Measurements from ENCODE around the gene SCEL. TPM values are rescaled to one million over a fixed set of nuclear protein-coding genes. Genes with fewer than 3 reads are reported as not detected.

SCEL gene
- total RNA-seq, 1 donor from 2014 or later, result not detected

- DNase-seq (ENCODE audit: extremely low spot score, unreplicated experiment), result no peak
- H3K36me3 Mint-ChIP-seq (ENCODE audit: unreplicated experiment), result no peaks in the 10 kb centered on the region
- H3K4me1 Mint-ChIP-seq (ENCODE audit: unreplicated experiment), result no peaks in the 10 kb centered on the region
- H3K27me3 Mint-ChIP-seq (ENCODE audit: unreplicated experiment), result no peaks in the 10 kb centered on the region
- H3K27ac Mint-ChIP-seq (ENCODE audit: unreplicated experiment), result no peak overlapping the region
- H3K9me3 Mint-ChIP-seq (ENCODE audit: unreplicated experiment), result no peaks in the 10 kb centered on the region
- no peak for TF ChIP-seq CTCF (IDR thresholded peaks at IDR 0.05)
- H3K4me3 Mint-ChIP-seq (ENCODE audit: unreplicated experiment), result no peak overlapping the region
Observed at GRCh38 chr13:77595166-77595810, 59.8 kb downstream of the SCEL start.

GRCh38 chr13:77596777-77597176 is 61.3 kb downstream of the SCEL start:
- TF ChIP-seq CTCF (IDR thresholded peaks at IDR 0.05), result no peak
- Mint-ChIP-seq H3K27ac (ENCODE audit: unreplicated experiment) (no peak overlapping the region), H3K9me3 (ENCODE audit: unreplicated experiment) (no peaks in the 10 kb centered on the region), H3K4me3 (ENCODE audit: unreplicated experiment) (no peak overlapping the region), H3K27me3 (ENCODE audit: unreplicated experiment) (no peaks in the 10 kb centered on the region), H3K4me1 (ENCODE audit: unreplicated experiment) (no peaks in the 10 kb centered on the region), H3K36me3 (ENCODE audit: unreplicated experiment) (no peaks in the 10 kb centered on the region)
- no peak for DNase-seq (ENCODE audit: extremely low spot score, unreplicated experiment)

- DNase-seq (ENCODE audit: extremely low spot score, unreplicated experiment), result no peak
- no peaks in the 10 kb centered on the region for H3K27me3 Mint-ChIP-seq (ENCODE audit: unreplicated experiment)
- no peak overlapping the region for H3K27ac Mint-ChIP-seq (ENCODE audit: unreplicated experiment)
- H3K4me1 Mint-ChIP-seq (ENCODE audit: unreplicated experiment), result no peaks in the 10 kb centered on the region
- H3K36me3 Mint-ChIP-seq (ENCODE audit: unreplicated experiment), result no peaks in the 10 kb centered on the region
- TF ChIP-seq CTCF (IDR thresholded peaks at IDR 0.05), result no peak
- no peaks in the 10 kb centered on the region for H3K9me3 Mint-ChIP-seq (ENCODE audit: unreplicated experiment)
- H3K4me3 Mint-ChIP-seq (ENCODE audit: unreplicated experiment), result no peak overlapping the region
Observed at GRCh38 chr13:77599351-77599750, 63.8 kb downstream of the SCEL start.

- no peaks in the 10 kb centered on the region for H3K36me3 Mint-ChIP-seq (ENCODE audit: unreplicated experiment)
Observed at GRCh38 chr13:77600701-77601100, 65.2 kb downstream of the SCEL start.

GRCh38 chr13:77611068-77611467 is 75.6 kb downstream of the SCEL start:
- H3K4me3 Mint-ChIP-seq (ENCODE audit: unreplicated experiment), result no peak overlapping the region
- no peak overlapping the region for H3K27ac Mint-ChIP-seq (ENCODE audit: unreplicated experiment)
- H3K4me1 Mint-ChIP-seq (ENCODE audit: unreplicated experiment), result no peaks in the 10 kb centered on the region
- TF ChIP-seq CTCF (IDR thresholded peaks at IDR 0.05), result no peak
- H3K36me3 Mint-ChIP-seq (ENCODE audit: unreplicated experiment), result no peaks in the 10 kb centered on the region
- no peak for DNase-seq (ENCODE audit: extremely low spot score, unreplicated experiment)
- no peaks in the 10 kb centered on the region for H3K9me3 Mint-ChIP-seq (ENCODE audit: unreplicated experiment)
- H3K27me3 Mint-ChIP-seq (ENCODE audit: unreplicated experiment), result peaks cover 4% of the 10 kb centered on the region

More at GRCh38 chr13:77600701-77601100, 65.2 kb downstream of the SCEL start:
- no peak overlapping the region for H3K4me3 Mint-ChIP-seq (ENCODE audit: unreplicated experiment)
- H3K4me1 Mint-ChIP-seq (ENCODE audit: unreplicated experiment), result no peaks in the 10 kb centered on the region
- no peak for DNase-seq (ENCODE audit: extremely low spot score, unreplicated experiment)
- H3K27ac Mint-ChIP-seq (ENCODE audit: unreplicated experiment), result no peak overlapping the region
- no peaks in the 10 kb centered on the region for H3K27me3 Mint-ChIP-seq (ENCODE audit: unreplicated experiment)
- no peak for TF ChIP-seq CTCF (IDR thresholded peaks at IDR 0.05)
- H3K9me3 Mint-ChIP-seq (ENCODE audit: unreplicated experiment), result no peaks in the 10 kb centered on the region
